HG03025 (cell line): ENCODE results near the gene TTLL8.

ENCODE experiments used
- ATAC-seq: cut with Tn5 transposase; IDR thresholded peaks from one replicate; pipeline ENCODE4 v1.9.1; 2021; ENCODE audit warnings: mild to moderate bottlenecking, moderate library complexity; ENCODE audit not compliant: unreplicated experiment, low FRiP score

Gene TTLL8

DNA sequence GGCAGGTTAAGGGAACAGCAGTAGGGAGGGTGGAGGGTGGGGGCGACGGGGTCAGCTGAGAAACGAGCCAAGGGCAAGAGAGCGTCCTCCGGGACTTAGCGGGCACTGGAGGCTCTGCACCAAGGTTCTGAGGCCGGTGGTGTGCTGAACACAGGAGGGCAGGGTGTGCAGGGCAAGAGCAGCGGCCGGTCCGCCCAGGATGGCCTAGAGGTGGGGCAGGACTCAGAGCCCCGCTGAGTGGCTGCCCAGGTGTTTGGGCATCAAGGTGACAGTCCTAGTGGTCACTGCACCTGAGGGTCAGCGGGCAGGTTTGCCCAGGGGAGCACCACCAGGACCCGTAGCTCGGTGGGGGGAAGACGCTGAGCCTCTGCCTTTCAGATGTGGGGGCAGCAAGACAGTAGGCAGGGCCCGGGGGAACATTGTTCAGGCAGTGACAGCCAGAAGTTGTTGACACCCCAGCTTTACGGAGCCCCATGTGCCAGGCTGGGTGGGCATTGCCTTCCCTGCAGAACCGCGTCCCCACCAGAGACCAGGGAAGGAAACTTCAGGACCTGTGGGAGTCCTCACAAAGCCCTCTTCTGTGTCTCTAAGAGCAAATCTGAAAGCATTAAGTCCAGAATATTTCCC lies 4.5 kb upstream of the TTLL8 start:
- no peak for ATAC-seq

DNA sequence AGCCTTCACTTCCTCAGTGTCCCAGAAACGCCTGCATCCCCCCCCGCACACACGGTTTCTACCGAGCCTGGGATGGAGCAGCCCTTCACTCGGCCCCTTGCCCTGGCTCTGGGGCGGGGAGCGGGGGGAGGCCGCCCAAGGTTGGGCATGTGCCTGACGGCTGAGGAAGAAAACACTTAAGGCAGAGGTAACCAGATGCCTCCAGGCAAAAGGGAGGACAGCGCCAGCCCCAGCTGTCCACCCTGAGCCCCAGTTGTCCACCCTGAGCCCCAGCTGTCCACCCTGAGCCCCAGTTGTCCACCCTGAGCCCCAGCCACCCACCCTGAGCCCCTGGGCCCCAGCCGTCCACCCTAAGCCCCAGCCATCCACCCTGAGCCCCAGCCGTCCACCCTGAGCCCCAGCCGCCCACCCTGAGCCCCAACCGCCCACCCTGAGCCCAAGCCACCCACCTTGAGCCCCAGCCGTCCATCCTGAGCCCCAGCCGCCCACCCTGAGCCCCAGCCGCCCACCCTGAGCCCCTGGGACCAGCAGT lies 3.8 kb upstream of the TTLL8 start:
- no peak for ATAC-seq

DNA sequence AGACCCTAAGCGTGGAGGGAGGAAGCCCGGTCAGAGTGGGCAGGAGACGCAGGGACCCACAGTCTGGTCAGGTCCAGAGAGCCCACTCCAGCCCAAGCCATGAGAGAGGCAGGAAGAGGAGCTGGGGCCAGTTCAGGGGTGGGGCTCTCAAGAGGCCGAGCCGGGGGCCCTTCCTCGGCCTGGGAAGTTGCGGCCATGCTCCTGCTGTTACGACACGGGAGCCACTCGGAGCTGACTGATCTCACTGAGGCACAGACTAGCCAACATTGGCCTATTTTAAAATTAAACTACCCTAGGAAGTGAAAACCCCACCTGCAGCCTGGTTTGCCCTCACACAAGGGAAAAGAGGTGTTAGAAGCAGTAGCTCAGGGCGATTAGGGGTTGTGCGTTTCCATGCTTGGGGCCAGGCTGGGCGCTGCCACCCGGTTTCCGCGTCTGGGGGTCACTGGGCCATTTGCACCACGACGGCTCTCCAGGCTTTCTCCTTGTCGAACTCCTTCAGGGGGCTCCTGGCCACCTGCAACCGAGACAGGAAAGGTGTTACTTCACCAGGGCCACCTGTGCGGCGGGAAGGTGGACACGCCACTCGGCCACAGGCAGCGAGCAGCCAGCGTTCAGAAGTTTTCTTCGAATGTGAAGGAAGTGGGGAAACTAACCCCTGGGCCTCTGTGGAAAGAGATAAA lies 3.2 kb upstream of the TTLL8 start:
- no peak for ATAC-seq

DNA sequence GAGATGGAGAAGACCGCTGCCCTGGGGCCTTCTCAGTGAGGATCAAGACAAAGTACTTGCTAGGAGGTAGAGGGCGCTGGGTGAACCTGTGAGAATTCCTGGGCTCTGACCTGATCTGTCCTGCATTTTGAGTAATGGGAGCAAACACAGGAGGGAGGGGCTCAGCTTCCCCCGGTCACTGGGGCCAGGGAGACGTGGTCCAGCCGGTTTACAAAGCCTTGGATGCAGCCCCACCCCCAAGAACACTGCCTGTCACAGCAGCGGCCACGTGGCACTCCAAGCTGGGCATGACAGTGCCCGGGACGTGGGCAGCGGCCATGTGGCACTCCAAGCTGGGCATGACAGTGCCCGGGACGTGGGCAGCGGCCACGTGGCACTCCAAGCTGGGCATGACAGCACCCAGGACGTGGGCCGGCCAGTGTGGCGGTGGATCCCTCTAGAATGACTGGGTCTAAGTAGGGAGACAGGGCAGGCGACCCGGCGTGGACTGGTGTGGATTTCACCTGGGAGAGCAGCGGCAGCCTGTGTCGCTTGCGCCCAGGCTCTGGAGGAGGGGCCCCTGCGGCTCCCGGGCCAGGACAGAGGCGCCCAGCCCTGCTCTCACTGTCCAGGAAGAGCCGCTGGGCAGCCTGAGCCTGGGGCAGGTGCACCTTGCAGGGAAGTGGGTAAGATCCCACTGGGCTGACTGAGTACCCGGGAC lies 2.5 kb upstream of the TTLL8 start:
- ATAC-seq: no peak

DNA sequence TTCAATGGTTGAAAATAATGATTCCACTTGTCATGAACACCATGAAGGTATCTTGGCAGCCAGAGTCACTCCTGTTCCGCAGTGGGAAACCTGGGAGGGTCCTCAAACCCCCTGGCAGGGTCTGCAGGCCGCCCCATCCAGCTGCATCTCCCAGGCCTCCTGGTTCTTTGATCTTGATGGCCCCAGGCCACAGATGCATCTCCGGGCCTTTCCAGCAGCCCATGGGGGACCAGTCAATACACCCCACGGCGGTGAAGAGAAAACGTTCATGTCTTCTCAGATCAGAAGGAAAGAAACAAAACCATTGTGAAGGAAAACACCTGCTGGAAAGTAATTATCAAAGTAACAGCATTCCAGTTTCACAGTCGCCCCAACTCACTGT lies 1.8 kb upstream of the TTLL8 start:
- no peak for ATAC-seq

DNA sequence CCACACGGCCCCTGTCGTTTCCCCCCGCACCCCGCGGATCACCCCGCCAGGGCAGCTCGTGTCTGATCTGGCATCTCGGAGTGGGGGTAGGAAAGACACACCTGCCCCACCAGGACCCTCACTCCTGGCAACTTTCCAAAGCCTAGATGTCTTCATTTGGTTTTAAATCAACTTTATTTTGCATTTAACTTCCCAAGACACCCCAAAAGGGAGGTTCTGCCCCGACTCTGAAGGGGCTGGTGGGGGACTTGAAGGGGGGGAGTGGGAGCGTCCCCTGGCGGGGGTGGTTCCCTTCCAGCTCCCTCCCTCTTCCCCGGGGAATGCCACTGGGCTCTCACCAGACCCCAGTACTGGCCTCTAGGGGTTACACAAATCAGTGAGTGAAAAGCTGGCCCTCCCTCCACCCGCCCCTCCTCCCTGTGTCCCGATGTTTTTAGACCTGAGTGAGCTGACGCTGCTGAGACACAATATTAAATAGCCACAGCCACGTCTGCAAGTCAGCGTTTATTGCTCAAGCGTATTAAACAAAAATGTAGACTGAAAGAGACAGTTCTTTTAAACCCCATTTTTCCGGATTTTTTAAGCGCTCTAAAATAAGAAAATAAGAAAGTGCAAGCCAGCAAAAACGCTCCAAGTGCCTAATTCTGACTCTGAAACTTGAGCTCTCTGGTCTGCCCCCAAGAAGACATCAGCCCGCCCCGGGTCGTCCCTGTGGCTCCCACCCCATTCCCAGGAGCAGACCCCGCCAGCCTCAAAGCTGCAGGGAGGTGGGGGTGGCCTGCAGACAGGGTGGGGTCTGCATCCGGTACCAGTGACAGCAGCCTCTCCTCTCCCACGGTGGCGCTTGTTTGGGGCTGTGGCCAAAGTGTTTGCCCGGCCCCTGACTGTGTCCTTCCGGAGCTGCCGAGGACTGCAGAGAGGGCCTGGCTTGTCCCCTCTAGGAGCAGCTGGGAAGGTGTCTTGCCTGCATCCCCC lies 1.1 kb upstream of the TTLL8 start:
- ATAC-seq: no peak

DNA sequence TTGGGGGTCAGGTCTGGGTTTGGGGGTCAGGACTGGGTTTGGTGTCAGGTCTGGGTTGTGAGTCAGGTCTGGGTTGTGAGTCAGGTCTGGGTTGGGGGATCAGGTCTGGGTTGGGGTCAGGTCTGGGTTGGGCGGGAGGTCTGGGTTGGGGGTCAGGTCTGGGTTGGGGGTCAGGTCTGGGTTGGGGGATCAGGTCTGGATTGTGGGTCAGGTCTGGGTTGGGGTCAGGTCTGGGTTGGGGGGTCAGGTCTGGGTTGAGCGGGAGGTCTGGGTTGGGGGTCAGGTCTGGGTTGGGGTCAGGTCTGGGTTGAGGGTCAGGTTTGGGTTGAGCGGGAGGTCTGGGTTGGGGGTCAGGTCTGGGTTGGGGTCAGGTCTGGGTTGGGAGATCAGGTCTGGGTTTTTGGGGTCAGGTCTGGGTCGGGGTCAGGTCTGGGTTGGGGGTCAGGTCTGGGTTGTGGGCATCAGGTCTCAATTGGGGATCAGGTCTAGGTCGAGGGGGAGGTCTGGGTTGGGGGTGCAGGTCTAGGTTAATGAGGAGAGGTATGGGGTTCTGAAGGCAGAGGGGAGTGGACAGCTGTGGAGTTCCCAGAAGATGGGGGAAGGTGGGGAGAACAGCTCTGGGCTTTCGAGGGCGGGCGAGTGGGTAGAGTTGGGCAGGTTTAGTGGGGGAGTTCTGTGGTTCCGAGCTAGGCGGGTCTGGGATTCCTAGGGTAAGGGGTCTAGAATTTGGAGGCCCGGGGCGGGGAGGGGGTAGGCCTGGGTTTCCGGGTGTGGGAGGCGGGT lies 629 bp downstream of the TTLL8 start:
- no peak for ATAC-seq

DNA sequence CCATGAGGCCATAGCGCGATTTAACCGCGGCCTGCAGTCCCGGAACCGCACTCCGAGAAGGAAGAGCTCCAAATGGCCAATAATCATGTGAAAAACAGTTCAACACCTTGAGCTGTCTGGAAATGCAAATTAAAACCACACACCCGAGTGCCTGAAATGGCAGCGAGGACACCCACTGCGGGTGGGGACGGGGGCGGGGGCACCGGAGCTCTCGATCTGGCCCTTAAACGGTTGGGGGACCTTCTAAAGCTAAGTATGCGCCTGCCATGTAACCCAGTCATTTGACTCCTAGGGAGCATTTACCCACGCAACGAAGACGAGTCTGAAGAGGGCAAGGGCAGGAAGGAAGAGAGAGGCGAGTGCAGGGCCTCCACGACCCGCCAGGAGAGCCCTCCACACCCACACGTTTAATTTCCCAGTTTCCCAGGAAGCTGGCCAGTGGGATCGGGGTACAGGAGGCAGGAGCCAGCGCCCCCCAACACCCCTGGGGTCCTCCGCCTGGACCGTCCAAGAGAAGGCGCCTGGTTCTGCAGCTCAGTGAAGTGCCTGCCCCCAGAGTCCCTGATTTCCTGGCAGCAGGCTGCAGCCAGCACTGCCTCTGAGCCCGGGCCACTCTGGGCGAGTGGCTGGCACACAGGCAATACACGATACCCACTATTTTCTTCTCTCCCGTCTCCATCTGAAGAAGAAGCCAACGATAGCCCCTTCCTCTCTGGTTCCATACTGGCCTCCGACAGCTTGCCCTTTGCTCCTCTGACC lies 1.7 kb downstream of the TTLL8 start:
- no peak for ATAC-seq

DNA sequence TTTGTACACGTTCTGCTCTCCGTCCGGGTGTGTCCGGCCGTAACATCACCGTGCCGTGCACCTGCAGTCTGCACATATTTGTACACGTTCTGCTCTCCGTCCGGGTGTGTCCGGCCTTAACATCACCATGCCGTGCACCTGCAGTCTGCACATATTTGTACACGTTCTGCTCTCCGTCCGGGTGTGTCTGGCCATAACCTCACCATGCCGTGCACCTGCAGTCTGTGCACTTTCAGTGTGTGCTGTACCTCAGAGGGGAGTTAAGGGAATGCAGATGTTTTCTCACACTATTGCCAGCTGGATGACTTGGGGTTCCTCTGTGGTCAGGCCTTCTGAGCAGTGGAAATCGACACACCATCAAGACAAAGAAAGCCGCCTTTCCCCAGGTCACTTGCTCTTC lies 4.2 kb downstream of the TTLL8 start:
- ATAC-seq: no peak

DNA sequence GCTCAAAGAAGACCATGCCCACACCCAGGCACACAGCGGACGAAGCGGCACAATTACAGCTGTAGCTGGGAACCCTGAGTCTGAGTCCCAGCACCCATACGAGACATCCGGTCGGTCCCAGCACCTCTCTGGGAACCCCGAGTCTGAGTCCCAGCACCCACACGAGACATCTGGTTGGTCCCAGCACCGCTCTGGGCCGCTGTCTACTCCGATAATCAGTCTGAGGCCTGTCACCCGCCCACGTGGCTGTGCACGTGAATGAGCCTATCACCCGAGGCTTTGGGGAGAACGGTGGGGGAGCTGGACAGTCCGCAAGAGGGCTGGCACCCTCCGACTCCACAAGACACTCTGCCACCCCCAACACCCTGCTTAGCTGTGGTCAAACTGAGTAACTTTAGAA lies 6.2 kb downstream of the TTLL8 start:
- no peak for ATAC-seq

DNA sequence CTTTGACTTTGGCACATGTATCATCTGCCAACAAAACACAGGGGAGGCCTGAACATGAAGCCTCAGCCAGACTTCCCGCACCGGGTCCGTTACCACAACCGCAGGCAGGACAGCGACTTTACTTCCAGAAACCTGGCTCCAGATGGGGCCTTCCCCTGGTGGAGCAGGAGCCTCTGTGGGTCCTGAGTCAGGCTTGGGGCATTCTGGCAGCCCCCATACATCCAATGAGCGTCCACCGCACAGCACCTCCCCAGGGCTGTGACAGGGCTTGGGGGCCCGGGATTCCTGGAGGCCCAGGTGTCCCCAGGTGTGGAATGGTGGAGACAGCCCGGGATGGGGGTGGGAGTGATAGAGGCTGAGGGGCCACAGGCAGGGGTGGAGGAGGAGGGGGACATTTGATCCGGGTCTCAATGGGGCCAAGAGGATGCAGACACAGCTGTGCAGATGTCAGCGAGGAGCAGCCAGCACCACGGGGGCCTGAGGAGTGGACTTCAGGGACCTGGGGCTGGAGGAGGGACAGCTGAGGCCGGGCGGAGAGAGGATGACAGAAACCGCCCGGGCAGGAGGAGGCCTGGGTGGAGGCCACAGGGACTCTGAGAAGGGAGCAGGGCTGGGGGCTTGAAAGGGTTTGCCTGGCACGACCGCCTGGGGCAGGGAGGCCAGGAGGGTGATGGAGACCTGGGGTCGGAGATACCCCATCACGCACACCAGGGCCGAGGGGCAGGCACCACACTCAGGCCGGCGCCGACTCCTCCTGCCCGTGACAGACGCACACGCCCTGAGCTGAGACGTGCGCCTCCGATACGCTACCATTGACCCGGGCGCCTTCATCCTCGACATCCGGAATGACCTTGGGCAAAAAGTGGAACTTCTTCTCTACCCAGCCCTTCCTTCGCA lies 8.6 kb downstream of the TTLL8 start:
- ATAC-seq: no peak

DNA sequence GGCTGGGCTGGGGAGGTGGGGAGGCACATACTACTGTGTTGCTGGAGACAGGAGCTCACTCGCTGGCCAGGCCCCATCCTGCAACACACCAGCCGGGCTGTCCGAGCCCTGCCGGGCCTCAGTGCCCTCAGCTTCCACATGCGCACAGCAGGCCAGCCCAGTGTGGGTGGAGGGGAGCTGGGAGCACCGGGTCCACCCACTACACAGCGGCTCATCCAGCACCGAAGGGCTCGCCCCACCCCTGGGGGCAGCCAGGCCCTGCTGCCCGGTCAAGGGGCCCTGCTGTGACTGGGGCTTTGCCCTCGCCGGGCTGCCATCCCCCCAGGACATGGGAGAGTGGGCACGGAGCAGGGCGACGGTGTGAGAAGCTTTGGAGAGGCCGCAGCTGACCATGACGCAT lies 9.3 kb downstream of the TTLL8 start:
- no peak for ATAC-seq

DNA sequence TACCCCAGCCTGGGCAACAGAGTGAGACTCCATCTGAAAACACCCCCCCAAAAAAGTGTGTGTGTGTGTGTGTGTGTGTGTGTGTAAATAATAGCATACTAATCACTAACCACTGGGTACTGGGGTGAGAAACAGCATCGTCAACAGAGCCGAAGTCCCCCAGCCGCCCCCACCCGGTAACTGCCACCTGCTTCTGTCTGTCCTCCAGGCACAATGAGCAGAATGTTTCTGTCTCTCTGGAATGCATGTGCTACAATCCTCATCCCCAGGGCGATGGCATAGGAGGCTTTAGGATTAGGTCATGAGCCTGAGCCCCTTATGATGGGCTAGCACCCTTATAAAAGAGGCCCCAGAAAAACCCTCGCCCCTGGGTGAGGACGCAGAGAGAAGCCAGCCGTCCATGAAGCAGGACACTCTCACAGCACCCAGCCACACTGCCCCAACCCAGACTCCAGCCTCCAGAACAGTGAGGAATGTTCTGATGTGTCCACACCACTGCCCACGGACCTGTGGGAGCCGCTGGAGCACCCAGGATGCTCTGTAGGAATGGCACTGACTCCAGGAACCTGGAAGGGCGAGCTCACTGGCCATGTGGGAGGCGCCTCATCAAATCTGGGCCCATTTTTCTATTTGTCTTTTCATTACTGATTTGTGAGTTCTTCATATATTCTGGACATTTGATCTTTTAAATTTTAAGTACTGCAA lies 9.9 kb downstream of the TTLL8 start:
- ATAC-seq: no peak

DNA sequence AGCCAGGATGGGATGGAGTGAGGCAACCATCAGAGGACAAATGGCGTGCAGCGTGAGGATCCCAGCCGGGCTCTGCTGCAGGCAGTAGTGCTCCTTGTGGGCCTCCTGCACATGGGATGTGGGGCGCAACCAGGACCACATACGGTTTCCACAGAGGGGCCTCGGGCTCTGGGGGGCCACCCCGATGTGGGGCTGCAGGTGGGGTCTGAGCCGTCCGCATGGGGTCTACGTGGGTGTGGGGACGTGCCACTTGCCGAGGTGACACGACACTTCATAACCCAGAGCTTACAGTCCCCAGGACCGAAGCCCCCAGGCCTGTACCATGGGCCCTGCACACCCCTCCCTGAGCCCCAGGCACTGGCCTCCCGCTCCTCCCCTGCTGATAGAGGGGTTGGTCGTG lies 10.8 kb downstream of the TTLL8 start:
- no peak for ATAC-seq

DNA sequence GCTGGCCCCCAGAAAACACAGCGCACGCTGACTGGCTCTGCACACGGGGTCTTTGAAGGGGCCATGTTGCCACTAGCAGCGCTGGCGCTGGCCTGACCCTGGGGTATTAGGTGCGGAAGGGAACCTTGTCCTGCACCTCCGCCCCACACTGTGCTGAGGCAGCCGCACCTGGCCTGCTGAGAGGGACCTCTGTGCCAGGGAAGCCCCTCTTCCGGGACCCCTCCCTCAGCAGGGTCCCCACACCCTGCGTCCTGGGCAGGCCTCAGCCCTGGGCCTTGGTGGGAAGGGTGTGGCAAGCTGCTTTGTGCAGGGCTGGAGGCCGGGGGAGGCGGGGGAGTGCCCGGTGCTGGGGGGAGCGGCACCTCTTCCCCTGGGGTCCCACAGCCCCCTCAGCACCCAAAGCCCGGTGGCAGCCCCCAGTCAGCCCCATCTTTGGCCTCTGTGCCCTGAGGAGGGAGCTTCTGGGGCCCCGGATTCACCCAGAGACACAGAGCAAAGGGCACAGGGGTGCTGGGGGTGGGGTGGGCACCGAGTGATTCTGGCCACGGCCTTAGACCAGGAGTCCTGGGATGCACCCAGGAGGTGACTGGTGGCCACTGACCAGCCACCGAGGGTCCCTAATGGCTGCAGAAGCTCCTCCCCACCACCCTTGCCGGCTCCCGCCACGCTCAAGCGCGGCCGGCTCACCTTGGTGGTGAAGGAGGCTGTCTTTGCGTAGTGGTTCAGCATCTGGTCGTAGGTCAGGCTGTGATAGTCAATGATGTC lies 11.4 kb downstream of the TTLL8 start:
- no peak for ATAC-seq

DNA sequence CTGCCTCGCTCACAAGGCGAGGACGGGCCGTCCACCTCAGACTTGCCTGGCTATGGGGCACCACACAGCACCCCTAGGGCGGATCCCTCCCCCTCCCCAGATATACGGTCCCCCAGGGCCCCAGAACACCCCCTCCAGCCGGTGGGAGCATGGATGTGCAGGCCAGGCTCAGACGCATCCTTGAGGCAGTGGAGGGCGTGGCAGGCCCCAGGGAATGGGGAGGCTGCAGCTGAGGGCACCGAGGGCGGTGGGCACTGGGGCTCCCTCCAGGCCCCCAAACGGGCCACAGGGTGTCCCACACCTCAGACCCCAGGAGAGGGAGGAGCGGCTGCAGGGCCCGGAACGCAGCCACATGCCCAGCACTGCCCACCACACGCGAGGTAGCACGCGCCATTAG lies 12.1 kb downstream of the TTLL8 start:
- ATAC-seq: no peak
